A549 treated with RU486 at 1 μM for 4 hours (cell line): ENCODE measurements around the gene FOXI2. TPM values are rescaled to one million over a fixed set of nuclear protein-coding genes. Genes with fewer than 3 reads are reported as not detected.

Experiments used
- total RNA-seq: library from RNA; stranded (reverse); fragments of 200-300 nt; extraction: Qiagen RNA extraction; gene quantifications from 5 replicates; pipeline ENCODE4 v1.2.3, GENCODE V29; 2022; ENCODE audit warnings: low read depth

FOXI2 gene
- total RNA-seq = not detected in 5 replicates

GRCh38 chr10:127736915-127737562 is at the start of gene FOXI2:
FOXI2 (plus strand) TSS chr10:127737185; CDS start chr10:127737274, 89 bp downstream.

Other genes starting within 250 kb of the FOXI2 start
- not detected in 5 replicates for gene NPS, start 187.9 kb upstream of the FOXI2 start, total RNA-seq
- 0.23 TPM in 1 of 5 replicates, not detected in the others for gene CLRN3, start 155.8 kb downstream of the FOXI2 start, total RNA-seq
- 2.3 to 4.1 TPM (median 3.4 TPM) in 5 replicates for gene PTPRE, start 169.9 kb downstream of the FOXI2 start, total RNA-seq